GM20000 (cell line): ENCODE results near the gene VWA5B2.
A peak's percentile ranks its signal among the peaks of the same experiment; 100 is the strongest.

Experiments
- DNase-seq: peaks from one replicate; pipeline ENCODE4 v3.0.0; 2012; ENCODE audit warnings: low spot score
- TF ChIP-seq, protein P1 (sequence below): IDR thresholded peaks from 2 replicates; pipeline ENCODE4 v1.5.1; 2012; ENCODE audit warnings: mild to moderate bottlenecking, control low read depth; ENCODE audit errors: extremely low read depth, missing control alignments

Gene VWA5B2

GRCh38 chr3:184222521-184222920 is 6.9 kb upstream of the VWA5B2 start:
- no peak for DNase-seq
- TF ChIP-seq, protein P1, sequence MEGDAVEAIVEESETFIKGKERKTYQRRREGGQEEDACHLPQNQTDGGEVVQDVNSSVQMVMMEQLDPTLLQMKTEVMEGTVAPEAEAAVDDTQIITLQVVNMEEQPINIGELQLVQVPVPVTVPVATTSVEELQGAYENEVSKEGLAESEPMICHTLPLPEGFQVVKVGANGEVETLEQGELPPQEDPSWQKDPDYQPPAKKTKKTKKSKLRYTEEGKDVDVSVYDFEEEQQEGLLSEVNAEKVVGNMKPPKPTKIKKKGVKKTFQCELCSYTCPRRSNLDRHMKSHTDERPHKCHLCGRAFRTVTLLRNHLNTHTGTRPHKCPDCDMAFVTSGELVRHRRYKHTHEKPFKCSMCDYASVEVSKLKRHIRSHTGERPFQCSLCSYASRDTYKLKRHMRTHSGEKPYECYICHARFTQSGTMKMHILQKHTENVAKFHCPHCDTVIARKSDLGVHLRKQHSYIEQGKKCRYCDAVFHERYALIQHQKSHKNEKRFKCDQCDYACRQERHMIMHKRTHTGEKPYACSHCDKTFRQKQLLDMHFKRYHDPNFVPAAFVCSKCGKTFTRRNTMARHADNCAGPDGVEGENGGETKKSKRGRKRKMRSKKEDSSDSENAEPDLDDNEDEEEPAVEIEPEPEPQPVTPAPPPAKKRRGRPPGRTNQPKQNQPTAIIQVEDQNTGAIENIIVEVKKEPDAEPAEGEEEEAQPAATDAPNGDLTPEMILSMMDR: no peak

DNA sequence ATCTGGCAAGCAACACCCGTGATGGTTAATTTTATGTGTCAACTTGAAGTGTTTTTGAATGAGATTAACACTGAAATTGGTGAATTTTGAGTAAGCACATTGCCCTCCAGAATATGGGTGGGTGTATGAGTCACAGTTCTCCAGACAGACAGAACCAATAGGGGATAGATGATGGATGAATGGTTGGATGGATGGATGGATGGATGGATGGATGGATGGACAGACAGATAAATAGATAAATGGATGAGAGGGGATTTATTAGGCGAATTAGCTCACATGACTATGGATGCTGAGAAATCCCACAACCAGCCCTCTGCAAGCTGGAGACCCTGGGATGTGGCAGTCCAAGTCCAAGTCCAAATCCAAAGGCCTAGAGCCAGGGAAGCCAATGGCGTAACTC is 5.4 kb upstream of the VWA5B2 start:
- TF ChIP-seq, protein P1: no peak
- no peak for DNase-seq

GRCh38 chr3:184227481-184227935 is 1.9 kb upstream of the VWA5B2 start:
- DNase-seq: peak; percentile 83

GRCh38 chr3:184228376-184229137 is 828 bp upstream of the VWA5B2 start:
- peak; percentile 33 for DNase-seq

More at GRCh38 chr3:184227481-184227935, 1.9 kb upstream of the VWA5B2 start:
- TF ChIP-seq, protein P1: peak; percentile 86

GRCh38 chr3:184230081-184230602 is 757 bp downstream of the VWA5B2 start:
- DNase-seq: peak; percentile 82
- TF ChIP-seq, protein P1: no peak

More at GRCh38 chr3:184228376-184229137, 828 bp upstream of the VWA5B2 start:
- TF ChIP-seq, protein P1: no peak

GRCh38 chr3:184230603-184231528 is 1.5 kb downstream of the VWA5B2 start:
- DNase-seq: peak; percentile 39
- TF ChIP-seq, protein P1: no peak
